ENCODE measurements around the gene MRPL22.
"Not testable (repeated sequence)": the region's sequence is repeated elsewhere in the genome, so short reads cannot be mapped to it uniquely, and the experiment has no call there.

MRPL22 gene

DNA sequence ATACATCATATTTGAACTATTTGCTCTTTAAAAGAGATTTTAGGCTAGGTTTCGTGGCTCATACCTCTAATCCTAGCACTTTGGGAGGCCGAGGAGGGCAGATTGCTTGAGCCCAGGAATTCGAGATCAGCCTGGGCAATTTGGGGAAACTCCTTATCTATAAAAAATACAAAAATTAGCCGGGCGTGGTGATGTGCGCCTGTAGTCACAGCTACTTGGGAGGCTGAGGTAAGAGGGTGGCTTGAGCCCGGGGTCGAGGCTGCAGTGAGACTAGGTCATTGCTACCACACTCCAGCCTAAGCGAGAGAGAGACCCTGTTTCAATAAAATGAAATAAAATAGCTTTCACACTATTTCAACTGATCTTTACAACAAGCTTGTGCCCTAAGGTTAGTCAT is 500 bp upstream of the MRPL22 start:
- no peak for DNase-seq (ENCODE audit: low spot score)

DNA sequence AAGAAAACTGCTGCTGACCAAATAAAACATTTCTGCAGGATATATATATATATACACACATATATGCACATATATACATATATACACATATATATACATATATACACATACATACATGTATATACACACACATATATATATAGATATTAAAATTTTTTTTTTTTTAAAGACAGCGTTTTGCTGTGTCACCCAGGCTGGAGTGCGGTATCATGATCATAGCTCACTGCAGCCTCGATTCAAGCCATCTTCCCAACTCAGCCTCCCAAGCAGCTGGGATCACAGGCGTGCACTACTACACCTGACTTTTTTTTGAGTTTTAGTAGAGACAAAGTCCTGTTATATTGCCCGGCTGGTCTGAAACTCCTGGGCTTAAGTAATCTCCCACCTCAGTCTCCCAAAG is 2.7 kb downstream of the MRPL22 start:
- no peak for DNase-seq (ENCODE audit: low spot score)

DNA sequence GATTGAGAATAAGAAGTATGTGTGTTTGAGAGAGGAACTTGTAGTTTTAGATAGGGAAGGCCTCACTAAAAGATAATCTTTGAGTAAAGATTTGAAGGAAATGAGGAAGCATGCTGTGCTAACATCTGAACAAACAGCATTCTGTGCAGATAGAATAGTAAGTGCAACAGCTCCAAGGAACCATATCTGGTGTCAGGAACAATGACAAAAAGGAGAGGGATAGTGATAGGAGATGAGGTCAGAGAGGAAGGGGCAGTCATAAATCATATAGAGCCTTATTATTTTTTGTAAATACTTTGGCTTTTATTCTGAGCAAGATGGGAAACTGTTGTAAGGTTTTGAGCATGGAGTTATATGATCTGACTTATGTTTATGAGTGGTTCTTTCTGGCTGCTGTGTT is 3.8 kb downstream of the MRPL22 start:
- no peak for DNase-seq (ENCODE audit: low spot score)

DNA sequence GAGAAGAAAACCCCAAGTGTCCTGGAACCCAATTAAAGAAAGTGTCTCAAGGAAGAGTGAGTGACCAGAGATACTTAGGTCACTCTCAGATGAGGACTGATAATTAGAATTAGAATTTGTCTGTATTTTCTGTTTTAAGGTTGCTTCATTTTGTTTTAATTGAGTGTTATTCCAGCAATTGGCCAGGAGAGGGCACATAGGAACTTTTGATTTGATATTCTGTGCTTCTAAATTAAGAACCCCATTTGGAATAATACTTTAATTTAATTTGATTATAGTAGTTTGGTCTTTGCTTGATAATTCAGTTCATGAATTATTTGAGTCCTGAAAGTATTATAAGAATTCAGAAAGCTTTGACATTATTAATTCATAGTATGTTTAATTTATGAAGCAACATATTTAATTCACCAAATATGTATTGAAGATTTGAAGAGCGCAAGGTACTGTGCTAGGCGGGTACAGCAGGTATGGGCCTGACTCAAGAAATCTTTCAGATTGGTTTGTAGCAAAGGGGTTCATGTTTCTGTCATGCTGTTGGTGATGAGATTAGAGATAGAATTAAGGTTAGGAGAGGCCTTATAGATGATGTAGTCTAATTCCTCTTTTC is 4.9 kb downstream of the MRPL22 start:
- DNase-seq (ENCODE audit: low spot score): no peak

DNA sequence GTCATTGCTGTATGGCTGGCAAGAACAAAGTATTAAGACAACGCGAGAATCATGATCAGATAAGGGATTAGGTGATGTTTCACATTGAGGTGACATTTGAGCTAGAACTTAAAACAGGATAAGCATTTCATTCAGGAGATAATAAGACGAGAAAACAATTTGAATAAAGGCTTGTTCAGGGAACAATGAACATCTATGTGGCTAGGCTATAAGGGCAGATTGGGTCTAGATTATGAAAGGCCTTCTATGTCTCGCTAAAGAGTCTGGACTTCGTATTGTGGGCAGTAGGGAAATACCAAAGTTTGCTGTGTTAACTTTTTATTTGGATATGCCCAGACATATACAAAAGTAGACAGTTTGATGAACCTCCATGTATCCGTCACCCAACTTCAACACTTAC is 6.9 kb downstream of the MRPL22 start:
- no peak for DNase-seq (ENCODE audit: low spot score)

DNA sequence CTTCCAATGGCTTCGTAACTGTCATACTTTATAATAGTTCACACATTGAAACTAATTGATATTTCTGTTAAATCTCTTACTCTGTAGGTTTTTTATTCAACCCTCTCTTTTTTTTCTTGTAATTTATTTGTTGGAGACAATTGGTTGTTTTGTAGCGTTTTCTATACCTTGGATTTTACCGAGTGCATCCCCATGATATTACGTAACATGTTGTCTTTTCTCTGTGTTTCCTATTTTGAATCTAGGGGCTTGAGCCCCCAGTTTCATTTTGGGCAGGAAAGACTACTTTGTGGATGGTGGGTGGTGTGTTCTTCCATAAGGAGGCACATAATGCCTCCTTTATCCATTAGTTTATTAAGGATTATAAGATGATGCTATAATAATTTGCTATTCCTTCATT is 7.4 kb downstream of the MRPL22 start:
- no peak for DNase-seq (ENCODE audit: low spot score)

DNA sequence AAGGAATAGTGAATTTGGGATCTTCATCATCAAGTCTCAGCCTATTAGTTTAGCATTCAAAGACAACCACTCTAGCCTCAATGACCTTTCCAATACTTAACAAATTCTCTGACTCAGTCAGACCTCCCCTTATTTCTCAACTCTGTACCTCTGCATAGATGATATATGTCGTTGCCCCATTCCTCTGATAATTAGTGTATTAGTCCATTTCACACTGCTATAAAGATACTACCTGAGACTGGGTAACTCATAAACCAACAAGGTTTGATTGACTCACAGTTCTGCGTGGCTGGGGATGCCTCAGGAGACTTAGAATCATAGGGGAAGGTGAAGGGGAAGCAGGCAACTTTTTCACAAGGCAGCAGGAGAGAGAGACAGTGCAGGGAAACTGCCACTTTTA is 8.9 kb downstream of the MRPL22 start:
- no peak for DNase-seq (ENCODE audit: low spot score)

DNA sequence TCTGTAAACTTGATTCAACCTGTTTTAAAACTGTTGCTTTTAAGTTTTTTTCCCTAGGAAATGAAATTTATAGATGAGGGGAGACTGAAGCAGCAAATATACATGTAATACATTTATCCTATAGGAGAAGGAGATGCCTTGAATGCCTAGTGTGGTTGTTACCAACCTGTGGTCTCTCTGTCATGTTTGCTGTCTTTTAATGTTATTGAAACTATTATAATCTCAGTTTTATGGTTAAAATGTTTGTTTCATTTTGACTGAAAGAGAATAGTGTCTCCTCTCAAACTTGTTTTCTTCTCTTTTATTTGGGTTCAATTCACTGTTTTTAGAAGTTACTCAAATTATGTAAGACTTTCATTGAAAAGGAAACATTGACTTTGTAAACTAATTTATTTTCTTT is 15.8 kb downstream of the MRPL22 start:
- no peak for DNase-seq (ENCODE audit: low spot score)

DNA sequence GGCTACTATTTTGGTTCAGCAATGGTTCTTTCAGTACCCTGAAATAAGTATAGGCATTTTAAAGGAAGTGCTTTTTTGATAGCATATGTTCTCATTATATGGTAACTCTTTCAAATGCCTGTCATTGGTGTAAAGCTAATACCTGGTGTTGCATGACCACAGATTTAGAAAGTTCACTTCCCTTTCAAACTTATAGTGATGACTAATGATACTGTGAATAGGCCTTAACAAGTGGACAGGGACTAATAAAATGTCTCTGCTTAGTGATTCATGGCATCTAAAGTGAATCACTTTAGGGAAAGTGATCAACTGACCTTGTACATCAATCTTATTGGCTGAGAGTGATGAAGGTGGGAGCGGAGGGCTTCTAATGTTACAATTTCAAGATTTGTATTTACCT is 21.6 kb downstream of the MRPL22 start:
- no peak for DNase-seq (ENCODE audit: low spot score)

DNA sequence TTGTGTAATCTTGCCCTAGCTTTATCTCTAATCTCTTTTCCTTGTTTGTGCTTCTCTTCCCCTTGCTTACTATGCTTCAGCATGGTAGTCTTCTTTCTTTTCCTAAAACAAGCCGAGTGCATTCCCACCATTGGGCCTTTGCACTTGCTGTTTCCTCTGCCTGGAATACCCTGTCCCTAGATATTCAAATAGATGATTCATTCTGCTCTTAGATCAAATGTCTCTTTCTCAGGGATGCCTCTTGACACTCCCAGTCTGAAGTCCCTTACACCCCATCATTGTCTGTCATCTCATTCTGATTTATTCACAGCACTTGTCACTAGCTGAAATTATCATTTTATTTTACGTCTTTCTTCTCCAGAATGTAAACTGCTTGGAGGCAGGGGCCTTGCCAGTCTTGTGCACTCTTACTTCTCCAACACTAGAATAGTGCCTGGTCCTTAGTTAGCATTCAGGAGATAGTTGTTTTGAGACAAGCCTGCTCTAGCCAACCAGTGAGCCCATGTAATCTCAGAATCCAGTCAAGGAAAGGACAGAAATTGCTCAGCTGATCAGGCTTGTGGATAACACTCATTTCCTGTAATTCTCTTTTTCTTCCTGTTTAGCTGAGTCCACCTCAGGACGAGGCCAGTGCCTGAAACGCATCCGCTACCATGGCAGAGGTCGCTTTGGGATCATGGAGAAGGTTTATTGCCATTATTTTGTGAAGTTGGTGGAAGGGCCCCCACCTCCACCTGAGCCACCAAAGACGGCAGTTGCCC is 25.4 kb downstream of the MRPL22 start:
- DNase-seq (ENCODE audit: low spot score): no peak

DNA sequence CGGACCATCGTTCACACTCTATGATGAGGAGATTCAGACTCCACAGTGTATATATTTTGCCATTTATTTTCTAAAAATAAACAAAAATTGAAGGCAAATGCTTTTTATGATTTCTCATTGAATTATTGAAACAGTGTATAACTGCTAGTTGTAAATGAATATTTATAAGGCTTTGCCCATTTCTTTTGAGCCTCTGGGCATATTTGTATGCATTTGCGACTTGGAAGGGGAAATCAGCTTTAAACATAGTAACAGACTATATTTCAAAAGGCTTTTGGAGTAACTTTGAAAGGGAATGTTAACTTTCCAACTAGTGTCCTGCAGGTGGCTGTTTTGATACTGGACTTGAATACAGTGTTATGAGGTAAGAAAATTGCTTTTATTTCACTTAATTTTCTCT is 26.0 kb downstream of the MRPL22 start:
- DNase-seq (ENCODE audit: low spot score): no peak

DNA sequence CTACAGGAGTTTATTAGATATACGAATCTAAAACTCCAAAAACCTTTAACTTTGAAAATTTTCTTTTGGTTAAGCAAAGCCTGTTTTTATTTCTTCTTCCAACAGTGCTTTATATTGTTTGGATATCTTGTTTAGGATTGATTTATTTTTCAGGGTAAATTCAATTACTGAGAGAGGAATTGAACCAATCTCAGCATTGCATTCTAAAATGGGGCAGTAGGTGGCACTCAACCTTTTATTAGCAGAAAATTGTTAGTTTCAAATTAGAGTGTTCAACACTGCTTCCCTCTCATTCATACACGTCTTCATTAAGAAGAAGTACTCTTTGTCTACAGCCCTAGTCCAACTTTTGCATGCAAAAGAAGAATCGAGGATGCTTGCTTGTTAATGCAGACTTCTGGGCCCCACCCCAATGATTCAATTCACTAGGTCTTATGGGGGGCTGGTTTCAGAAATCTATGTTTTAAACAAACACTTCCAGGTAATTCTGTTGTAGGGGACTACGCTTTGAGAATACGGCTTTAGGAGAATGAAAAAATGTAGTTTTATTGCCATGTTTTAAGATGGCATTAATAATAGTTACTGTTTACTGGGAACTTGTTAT is 26.6 kb downstream of the MRPL22 start:
- DNase-seq (ENCODE audit: low spot score): peak; percentile 17

DNA sequence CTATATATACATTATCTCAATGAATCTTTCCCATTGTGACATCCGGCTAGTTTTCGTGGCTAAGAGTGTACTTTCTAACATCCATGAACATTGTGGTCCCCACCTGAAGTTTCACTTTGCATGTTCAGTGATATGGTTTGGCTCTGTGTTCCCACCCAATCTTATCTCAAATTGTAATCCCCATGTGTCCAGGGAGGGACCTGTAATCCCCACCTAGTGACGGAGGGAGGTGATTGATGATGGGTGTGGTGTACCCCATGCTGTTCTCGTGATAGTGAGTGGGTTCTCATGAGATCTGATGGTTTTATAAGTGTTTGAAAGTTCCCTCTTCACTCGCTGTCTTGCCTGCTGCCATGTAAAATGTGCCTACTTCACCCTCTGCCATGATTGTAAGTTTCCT is 28.1 kb downstream of the MRPL22 start:
- DNase-seq (ENCODE audit: low spot score): no peak

DNA sequence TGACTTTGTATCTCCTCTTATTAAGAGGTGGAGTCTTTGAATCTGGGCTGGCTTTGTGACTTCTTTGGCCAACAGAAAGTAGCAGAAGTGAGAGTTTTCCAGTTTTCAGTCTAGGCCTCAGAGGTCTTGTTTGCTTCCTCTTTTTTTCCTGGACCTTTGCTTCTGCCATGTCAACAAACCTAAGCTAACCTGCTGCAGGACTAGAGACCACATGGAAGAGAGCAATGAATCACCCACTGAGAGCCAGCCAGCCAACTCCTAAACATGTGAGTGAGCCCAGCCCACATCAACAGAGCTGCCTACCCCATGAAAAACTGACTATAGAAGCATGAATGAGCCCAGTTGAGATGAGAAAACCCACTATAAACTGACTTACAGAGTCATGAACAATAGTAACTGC is 29.9 kb downstream of the MRPL22 start:
- DNase-seq (ENCODE audit: low spot score): peak; percentile 11

DNA sequence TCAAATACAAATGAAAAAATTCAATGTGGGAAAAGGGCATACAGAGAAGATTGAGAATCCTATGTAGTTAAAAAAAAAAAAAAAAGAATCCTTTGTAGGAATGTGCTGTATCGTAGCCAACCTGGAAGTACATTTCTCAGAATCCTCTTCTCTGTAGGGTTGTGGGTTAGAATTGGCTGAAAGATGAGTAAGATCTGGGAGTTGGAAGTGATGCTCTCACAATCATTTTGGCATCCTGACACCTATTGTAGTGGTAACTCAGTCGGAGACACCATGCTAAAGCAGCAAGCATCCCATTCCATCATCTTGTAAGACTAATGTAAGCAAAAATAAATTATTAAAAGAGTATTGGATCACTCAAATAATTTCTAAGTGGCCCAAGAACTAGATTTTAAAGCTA is 30.6 kb downstream of the MRPL22 start:
- no peak for DNase-seq (ENCODE audit: low spot score)

DNA sequence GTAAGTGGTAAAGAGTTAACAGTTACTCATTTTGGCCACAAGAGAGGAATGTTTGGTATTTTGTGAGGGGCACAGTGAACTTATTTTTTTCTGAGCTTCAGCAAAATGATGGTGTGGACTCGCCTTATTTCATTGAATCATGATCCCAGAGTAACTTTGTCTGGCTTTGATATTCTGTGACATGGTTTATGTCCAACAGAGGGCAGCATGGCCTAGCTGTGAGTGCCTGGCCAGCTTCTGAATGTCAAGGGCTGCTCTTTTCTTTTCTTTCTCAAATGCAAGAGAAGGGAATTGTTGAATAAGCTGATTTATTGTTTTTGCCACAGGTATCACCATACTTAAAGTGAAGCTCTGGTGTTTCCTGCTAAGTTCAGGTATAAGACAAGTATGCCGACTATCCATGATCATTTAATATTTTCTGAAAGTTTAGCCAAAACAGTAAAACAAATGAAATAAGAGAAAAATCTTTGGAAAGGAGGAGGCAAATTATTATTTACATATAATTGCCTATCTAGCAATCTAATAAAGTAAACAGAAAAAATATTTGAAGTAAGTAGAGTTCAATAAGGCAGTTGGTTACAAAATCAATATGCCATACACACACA is 31.7 kb downstream of the MRPL22 start:
- DNase-seq (ENCODE audit: low spot score): peak; percentile 45

DNA sequence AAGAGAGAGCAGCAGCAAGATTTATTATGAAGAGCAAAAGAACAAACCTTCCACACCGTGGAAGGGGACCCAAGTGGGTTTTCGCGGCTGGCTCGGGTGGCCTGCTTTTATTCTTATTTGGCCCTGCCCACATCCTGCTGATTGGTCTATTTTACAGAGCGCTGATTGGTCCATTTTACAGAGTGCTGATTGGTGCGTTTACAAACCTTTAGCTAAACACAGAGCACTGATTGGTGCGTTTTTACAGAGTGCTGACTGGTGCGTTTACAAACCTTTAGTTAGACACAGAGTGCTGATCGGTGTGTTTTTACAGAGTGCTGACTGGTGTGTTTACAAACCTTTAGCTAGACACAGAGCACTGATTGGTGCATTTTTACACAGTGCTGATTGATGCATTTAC is 35.2 kb downstream of the MRPL22 start:
- DNase-seq (ENCODE audit: low spot score): not testable (repeated sequence)

DNA sequence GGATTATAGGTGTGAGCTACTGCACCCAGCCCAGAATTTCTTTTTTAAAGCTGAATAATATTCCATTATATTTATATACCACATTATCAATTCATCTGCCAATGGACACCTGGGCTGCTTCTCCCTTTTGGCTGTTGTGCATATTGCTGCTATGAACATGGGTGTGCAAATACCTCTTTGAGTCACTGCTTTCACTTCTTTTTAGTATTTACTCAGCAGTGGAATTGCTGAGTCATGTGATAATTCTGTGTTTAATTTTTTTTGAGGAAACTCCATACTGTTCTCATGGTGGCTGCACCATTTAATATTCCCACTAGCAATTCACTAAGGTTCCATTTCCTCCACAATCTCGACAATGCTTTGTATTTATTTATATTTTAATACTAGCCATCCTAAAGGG is 36.5 kb downstream of the MRPL22 start:
- no peak for DNase-seq (ENCODE audit: low spot score)

DNA sequence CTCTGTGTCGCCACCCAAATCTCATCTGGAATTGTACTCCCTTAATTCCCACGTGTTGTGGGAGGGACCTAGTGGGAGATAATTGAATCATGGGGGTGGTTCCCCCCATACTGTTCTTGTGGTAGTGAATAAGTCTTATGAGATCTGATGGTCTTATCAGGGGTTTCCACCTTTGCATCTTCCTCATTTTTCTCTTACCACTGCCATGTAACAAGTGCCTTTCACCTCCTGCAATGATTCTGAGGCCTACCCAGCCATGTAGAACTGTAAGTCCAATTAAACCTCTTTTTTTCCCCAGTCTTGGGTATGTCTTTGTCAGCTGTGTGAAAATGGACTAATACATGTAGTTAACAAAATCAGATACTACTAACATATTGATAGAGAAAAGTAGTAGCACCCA is 37.4 kb downstream of the MRPL22 start:
- not testable (repeated sequence) for DNase-seq (ENCODE audit: low spot score)

DNA sequence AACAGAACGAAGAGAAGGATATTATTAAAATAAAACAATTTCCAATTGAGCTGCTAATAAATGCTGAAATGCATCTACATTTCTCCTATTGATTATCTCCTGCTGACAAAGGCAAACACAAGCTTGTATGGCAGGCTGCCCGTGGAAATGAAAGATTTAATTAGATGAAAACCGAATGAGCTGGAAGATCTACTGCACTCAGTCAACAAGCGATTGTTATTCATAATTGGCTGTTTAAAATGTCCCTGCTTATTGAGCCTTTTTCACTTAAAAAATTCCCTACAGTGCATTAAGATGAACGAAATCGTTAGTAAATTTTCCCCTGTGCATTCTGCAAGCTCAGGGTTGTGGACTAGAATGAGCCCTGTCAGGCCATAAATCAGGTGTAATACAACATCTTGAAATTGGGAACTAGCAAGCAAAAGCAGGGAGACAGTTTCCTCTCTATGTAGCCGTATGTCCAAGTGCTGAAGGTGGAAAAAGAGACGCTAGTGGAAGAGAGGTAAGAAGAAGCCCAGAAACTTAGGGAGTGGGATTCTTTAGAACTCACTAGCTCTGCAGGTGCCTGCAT is 44.2 kb downstream of the MRPL22 start:
- no peak for DNase-seq (ENCODE audit: low spot score)

DNA sequence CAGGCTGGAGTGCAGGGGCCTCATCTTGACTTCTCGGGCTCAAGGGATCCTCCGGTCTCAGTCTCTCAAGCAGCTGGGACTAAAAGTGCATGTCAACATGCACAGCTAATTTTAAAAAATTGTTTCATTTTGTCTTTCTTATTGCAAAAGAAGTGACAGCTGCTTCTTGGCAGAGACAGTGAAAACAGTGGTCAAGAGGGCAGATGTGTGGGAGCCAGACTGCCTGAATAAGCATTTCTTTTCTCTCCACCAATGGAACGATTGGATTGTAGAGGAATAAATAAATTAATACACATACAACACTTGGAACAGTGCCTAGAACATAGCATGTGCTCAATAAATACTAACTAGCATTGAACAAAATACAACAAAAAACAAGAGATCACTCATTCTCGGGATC is 45.3 kb downstream of the MRPL22 start:
- no peak for DNase-seq (ENCODE audit: low spot score)

DNA sequence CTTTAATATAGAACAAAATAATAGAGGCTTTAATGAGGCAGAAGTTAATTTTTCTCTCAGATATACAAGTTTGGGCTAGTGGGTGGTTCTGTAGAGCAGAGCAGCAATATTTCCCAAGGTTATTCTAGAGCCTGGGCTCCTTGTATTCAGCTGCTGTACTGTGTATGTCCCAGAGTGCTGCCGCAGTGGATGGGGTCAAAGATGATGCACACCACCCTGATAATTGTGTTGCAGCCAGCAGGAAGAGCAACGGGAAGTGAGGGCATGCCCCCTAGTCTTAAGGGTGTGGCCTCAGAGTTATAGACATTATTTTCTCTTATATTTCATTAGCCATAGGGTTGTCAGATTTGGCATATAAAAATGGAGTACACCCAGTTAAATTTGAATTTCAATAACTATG is 48.8 kb downstream of the MRPL22 start:
- no peak for DNase-seq (ENCODE audit: low spot score)

DNA sequence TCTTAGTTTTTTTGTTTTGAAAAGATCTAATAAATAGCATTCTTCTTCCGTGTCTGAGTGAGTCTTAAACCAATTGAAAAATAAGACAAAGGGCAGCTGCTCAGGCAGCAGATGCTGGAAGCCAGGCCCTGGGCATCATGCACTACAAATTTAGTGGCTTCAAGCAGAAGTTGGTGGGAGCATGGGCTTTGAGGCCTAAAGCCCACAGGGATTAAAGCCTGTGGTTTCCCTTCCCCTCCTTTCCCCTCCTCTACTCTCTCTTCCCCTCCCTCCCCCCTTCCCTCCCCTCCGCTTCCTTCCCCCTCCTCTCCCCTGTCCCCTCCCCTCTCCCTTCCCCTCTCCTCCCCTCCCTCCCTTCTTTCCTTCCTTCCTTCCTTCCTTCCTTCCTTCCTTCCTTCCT is 52.6 kb downstream of the MRPL22 start:
- no peak for DNase-seq (ENCODE audit: low spot score)
